CD8-positive, alpha-beta memory T cell (primary cell): ENCODE data around the gene GSTO2. TPM values are rescaled to one million over a fixed set of nuclear protein-coding genes. Genes with fewer than 3 reads are reported as not detected.
"Not testable (repeated sequence)": the region's sequence is repeated elsewhere in the genome, so short reads cannot be mapped to it uniquely, and the experiment has no call there.

Source experiments
- CTCF ChIA-PET: fragments of 350-600 bp; sonication (Branson Sonifier 250); formaldehyde crosslinking; loops from one replicate; lab custom pipeline; 2021; ENCODE audit warnings: antibody characterized with exemption; lab: Charles Lee
- POLR2A ChIA-PET: fragments of 350-600 bp; sonication (Branson Sonifier 250); formaldehyde crosslinking; loops from one replicate; lab custom pipeline; 2021; ENCODE audit warnings: antibody characterized with exemption; lab: Charles Lee
- DNase-seq, 5 donors: peaks; one replicate each; pipeline versions ENCODE4 v3.0.0 to v3.0.0-alpha.2; 2020 to 2022; ENCODE audit warnings: mixed read lengths in 1 of 5
- H3K27ac ChIP-seq: one replicate; pipeline ENCODE4 v1.7.0; 2013; ENCODE audit warnings: low read depth, mild to moderate bottlenecking, low read length, moderate library complexity
- H3K27me3 ChIP-seq: 2 replicates; pipeline ENCODE4 v1.7.0; 2013; ENCODE audit warnings: low read length, mild to moderate bottlenecking; ENCODE audit not compliant: insufficient read depth, poor library complexity, severe bottlenecking
- H3K36me3 ChIP-seq: 2 replicates; pipeline ENCODE4 v1.7.0; 2013; ENCODE audit warnings: mild to moderate bottlenecking, low read length, moderate library complexity; ENCODE audit not compliant: insufficient read depth
- H3K4me1 ChIP-seq: 2 replicates; pipeline ENCODE4 v1.7.0; 2013; ENCODE audit warnings: mild to moderate bottlenecking, low read length, moderate library complexity; ENCODE audit not compliant: insufficient read depth
- H3K4me3 ChIP-seq: 2 replicates; pipeline ENCODE4 v1.7.0; 2013; ENCODE audit warnings: mild to moderate bottlenecking, low read length
- H3K9me3 ChIP-seq: 2 replicates; pipeline ENCODE4 v1.7.0; 2013; ENCODE audit warnings: mild to moderate bottlenecking, low read length
- H3K27ac Mint-ChIP-seq, 8 donors: one replicate each; pipeline ENCODE4 v1.8.0; 2020 to 2021; ENCODE audit warnings: mixed read lengths in 8 of 8, mild to moderate bottlenecking in 6 of 8, inconsistent platforms in 3 of 8, moderate library complexity in 3 of 8
- H3K27me3 Mint-ChIP-seq, 2 donors: one replicate each; pipeline ENCODE4 v1.8.0; 2020 to 2021; ENCODE audit warnings: mixed read lengths in 2 of 2, mild to moderate bottlenecking in 1 of 2, moderate library complexity in 1 of 2
- H3K36me3 Mint-ChIP-seq, 3 donors: one replicate each; pipeline ENCODE4 v1.8.0; 2020 to 2021; ENCODE audit warnings: mixed read lengths in 3 of 3, inconsistent platforms in 1 of 3, mild to moderate bottlenecking in 1 of 3
- H3K4me1 Mint-ChIP-seq, 3 donors: one replicate each; pipeline ENCODE4 v1.8.0; 2020 to 2021; ENCODE audit warnings: mixed read lengths in 3 of 3, inconsistent platforms in 1 of 3, mild to moderate bottlenecking in 1 of 3
- H3K4me3 Mint-ChIP-seq, 7 donors: one replicate each; pipeline ENCODE4 v1.8.0; 2020 to 2021; ENCODE audit warnings: mixed read lengths in 7 of 7, mild to moderate bottlenecking in 6 of 7, moderate library complexity in 4 of 7, inconsistent platforms in 2 of 7
- H3K9me3 Mint-ChIP-seq, 5 donors: one replicate each; pipeline ENCODE4 v1.8.0; 2020 to 2022; ENCODE audit warnings: mixed read lengths in 5 of 5, mild to moderate bottlenecking in 3 of 5, moderate library complexity in 2 of 5, inconsistent platforms in 1 of 5
- polyA plus RNA-seq: library from polyadenylated mRNA; unstranded; fragments of 300-500 nt; fragmentation: Illumina TruSeq; gene quantifications from one replicate; pipeline ENCODE4 v1.2.3, GENCODE V29; 2021
- total RNA-seq, 2 experiments: library from RNA; stranded (reverse); gene quantifications; one replicate each; pipeline ENCODE4 v1.2.3, GENCODE V29; 2021

GSTO2 gene
- total and polyA plus RNA-seq, 3 experiments from 2014 or later = 0.60 to 1.1 (median 0.93) TPM

DNA sequence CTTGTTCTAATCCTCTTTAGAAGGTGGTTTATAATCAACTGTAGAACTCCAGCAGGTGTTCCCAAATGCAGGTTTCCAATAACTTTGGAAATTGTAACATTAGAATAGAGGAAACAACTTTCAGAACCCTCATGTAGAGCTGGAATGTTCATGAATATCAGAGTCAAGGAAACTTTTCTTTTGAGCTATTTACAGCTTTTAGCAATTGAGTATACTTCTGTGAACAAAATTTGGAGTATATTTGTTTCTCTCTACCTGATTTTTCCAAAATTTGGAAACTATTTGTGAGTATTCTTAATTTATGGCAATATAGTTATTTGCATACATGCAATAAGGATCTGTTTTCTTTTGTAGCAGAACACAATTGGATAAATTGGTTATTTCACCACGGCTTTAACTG, 34.0 kb upstream of the GSTO2 start:
- no peak overlapping the region for H3K27ac Mint-ChIP-seq
- H3K9me3 Mint-ChIP-seq = peaks cover 2 to 9% (median 7%) of the 10 kb centered on the region in 5 donors
- Histone ChIP-seq H3K36me3 (no peaks in the 10 kb centered on the region), H3K27ac (no peak overlapping the region), H3K9me3 (no peaks in the 10 kb centered on the region), H3K4me3 (no peak overlapping the region), H3K27me3 (no peaks in the 10 kb centered on the region), H3K4me1 (peaks cover 6% of the 10 kb centered on the region)
- DNase-seq = no peak
- peaks cover 0 to 3% (median 2%) of the 10 kb centered on the region in 3 donors for H3K36me3 Mint-ChIP-seq
- peaks cover 15 to 19% (median 19%) of the 10 kb centered on the region in 3 donors for H3K4me1 Mint-ChIP-seq
- peaks cover 18 to 57% of the 10 kb centered on the region in 2 donors for H3K27me3 Mint-ChIP-seq
- POLR2A ChIA-PET = no interaction called here
- CTCF ChIA-PET = no interaction called here
- no peak overlapping the region for H3K4me3 Mint-ChIP-seq

GRCh38 chr10:104235801-104236200, 33.2 kb upstream of the GSTO2 start:
- Histone ChIP-seq H3K36me3 (no peaks in the 10 kb centered on the region), H3K4me3 (no peak overlapping the region), H3K9me3 (no peaks in the 10 kb centered on the region), H3K27me3 (no peaks in the 10 kb centered on the region), H3K27ac (no peak overlapping the region), H3K4me1 (peaks cover 6% of the 10 kb centered on the region)
- Mint-ChIP-seq H3K4me3 (no peak overlapping the region), H3K27me3 (peaks cover 22 to 59% of the 10 kb centered on the region in 2 donors), H3K4me1 (peaks cover 15 to 19% (median 19%) of the 10 kb centered on the region in 3 donors), H3K9me3 (peaks cover 2 to 9% (median 7%) of the 10 kb centered on the region in 5 donors), H3K27ac (no peak overlapping the region), H3K36me3 (peaks cover 0 to 3% (median 2%) of the 10 kb centered on the region in 3 donors)
- ChIA-PET CTCF (no interaction called here), POLR2A (no interaction called here)
- DNase-seq = no peak

DNA sequence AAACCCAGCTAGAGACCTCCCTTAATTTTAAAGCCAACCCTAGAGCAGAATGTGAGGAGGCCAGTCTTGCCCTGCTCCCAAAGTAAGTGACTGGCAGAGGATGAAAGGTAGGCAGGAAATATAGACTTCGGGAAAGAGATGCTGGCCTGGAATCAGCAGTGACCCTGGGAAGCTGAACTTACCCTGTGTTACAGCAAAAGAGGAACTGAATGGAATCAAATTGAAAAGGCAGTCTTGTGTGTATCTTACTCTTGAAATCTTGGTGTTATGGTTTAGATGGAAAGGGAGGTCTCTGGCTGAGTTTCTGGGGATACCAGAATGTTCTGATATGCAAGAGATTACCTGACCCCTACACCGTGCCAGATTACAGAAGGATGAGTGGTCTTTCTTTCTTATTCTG, 28.9 kb upstream of the GSTO2 start:
- Mint-ChIP-seq H3K9me3 (peaks cover 0 to 7% (median 5%) of the 10 kb centered on the region in 5 donors), H3K27me3 (peaks cover 14 to 68% of the 10 kb centered on the region in 2 donors), H3K27ac (no peak overlapping the region), H3K36me3 (peaks cover 0 to 3% (median 1%) of the 10 kb centered on the region in 3 donors), H3K4me3 (no peak overlapping the region), H3K4me1 (no peaks in the 10 kb centered on the region)
- DNase-seq = no peak
- Histone ChIP-seq H3K9me3 (no peaks in the 10 kb centered on the region), H3K36me3 (no peaks in the 10 kb centered on the region), H3K27ac (no peak overlapping the region), H3K27me3 (no peaks in the 10 kb centered on the region), H3K4me1 (no peaks in the 10 kb centered on the region), H3K4me3 (no peak overlapping the region)
- CTCF ChIA-PET = no interaction called here
- POLR2A ChIA-PET = no interaction called here

DNA sequence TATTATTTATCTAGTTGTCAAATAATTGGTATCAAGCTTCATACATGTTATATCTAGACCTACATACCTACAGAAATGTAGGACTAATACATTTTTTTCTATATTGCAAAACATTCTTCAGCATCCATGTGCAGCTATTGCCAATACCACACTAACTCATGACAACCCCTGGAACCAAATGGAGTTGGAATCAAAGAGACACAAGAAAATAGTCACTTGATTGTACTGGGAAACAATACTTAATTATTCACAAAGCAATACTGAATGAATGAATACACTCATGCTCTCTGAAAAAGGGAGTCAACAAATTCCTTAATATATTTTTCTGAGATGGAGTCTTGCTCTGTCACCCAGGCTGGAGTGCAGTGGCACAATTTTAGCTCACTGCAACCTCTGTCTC, 26.4 kb upstream of the GSTO2 start:
- POLR2A ChIA-PET = no interaction called here
- Mint-ChIP-seq H3K36me3 (peaks cover 0 to 3% (median 1%) of the 10 kb centered on the region in 3 donors), H3K27me3 (peaks cover 9 to 54% of the 10 kb centered on the region in 2 donors)

GRCh38 chr10:104243009-104243408, 26.0 kb upstream of the GSTO2 start:
- H3K27ac ChIP-seq, DNase-seq, H3K36me3 Mint-ChIP-seq, H3K27ac Mint-ChIP-seq, CTCF ChIA-PET, H3K36me3 ChIP-seq, H3K4me1 ChIP-seq, H3K4me3 ChIP-seq, H3K27me3 ChIP-seq, POLR2A ChIA-PET, H3K9me3 ChIP-seq, H3K4me1 Mint-ChIP-seq, H3K9me3 Mint-ChIP-seq, H3K4me3 Mint-ChIP-seq: not testable (repeated sequence)
- peaks cover 9 to 53% of the 10 kb centered on the region in 2 donors for H3K27me3 Mint-ChIP-seq

More for the DNA sequence above, 26.4 kb upstream of the GSTO2 start:
- DNase-seq = no peak
- no peak overlapping the region for H3K27ac ChIP-seq
- no peaks in the 10 kb centered on the region for H3K4me1 ChIP-seq
- no peaks in the 10 kb centered on the region for H3K27me3 ChIP-seq
- Mint-ChIP-seq H3K4me3 (no peak overlapping the region), H3K27ac (no peak overlapping the region), H3K9me3 (no peaks in the 10 kb centered on the region), H3K4me1 (no peaks in the 10 kb centered on the region)
- H3K9me3 ChIP-seq = no peaks in the 10 kb centered on the region
- H3K4me3 ChIP-seq = no peak overlapping the region
- no peaks in the 10 kb centered on the region for H3K36me3 ChIP-seq
- CTCF ChIA-PET = no interaction called here

DNA sequence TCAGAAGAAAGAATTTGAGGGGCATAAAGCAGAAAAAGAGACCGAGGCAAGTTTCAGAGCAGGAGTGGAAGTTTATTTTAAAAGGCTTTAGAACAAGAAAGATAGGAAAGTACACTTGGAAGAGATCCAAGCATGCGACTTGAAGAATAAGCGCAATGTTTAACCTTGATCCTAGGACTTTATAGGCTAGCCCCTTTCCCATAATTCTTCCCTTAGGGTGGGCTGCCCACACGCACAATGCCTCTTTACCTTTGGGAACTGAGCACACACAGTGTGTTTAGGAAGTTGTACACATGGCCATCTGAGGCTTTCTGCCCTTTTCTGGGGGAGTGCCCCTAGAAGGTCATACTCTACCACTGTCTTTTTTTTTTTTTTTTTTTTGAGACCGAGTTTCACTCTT, 25.5 kb upstream of the GSTO2 start:
- H3K4me3 Mint-ChIP-seq = no peak overlapping the region
- H3K36me3 ChIP-seq = no peaks in the 10 kb centered on the region
- ChIA-PET CTCF (interaction anchor here (0.7 kb wide), 1 partner anchor 24 kb away, joined by 3 read pairs; no protein-coding TSS in a partner anchor), POLR2A (interaction anchor here (0.6 kb wide), 1 partner anchor 13 kb away, joined by 3 read pairs; no protein-coding TSS in a partner anchor)
- no peak overlapping the region for H3K27ac Mint-ChIP-seq
- H3K4me1 ChIP-seq = no peaks in the 10 kb centered on the region
- peaks cover 0 to 1% (median 0%) of the 10 kb centered on the region in 3 donors for H3K36me3 Mint-ChIP-seq
- H3K9me3 ChIP-seq = no peaks in the 10 kb centered on the region
- H3K27me3 ChIP-seq = no peaks in the 10 kb centered on the region
- no peaks in the 10 kb centered on the region for H3K9me3 Mint-ChIP-seq
- H3K4me1 Mint-ChIP-seq = no peaks in the 10 kb centered on the region
- DNase-seq = no peak
- no peak overlapping the region for H3K27ac ChIP-seq
- H3K27me3 Mint-ChIP-seq = peaks cover 9 to 55% of the 10 kb centered on the region in 2 donors
- no peak overlapping the region for H3K4me3 ChIP-seq

- H3K36me3 ChIP-seq = no peaks in the 10 kb centered on the region
- DNase-seq = no peak
- Mint-ChIP-seq H3K4me1 (no peaks in the 10 kb centered on the region), H3K9me3 (no peaks in the 10 kb centered on the region), H3K4me3 (no peak overlapping the region), H3K36me3 (peaks cover 0 to 1% (median 0%) of the 10 kb centered on the region in 3 donors), H3K27me3 (peaks cover 12 to 54% of the 10 kb centered on the region in 2 donors), H3K27ac (no peak overlapping the region)
- H3K9me3 ChIP-seq = no peaks in the 10 kb centered on the region
- no peaks in the 10 kb centered on the region for H3K27me3 ChIP-seq
- H3K27ac ChIP-seq = no peak overlapping the region
- ChIA-PET CTCF (interaction anchor here (1.3 kb wide), 1 partner anchor 10 kb away, joined by 3 read pairs; the partner anchor contains the start of gene GSTO1), POLR2A (no interaction called here)
- H3K4me1 ChIP-seq = no peaks in the 10 kb centered on the region
- H3K4me3 ChIP-seq = no peak overlapping the region
Measured at GRCh38 chr10:104245066-104245632, 23.8 kb upstream of the GSTO2 start.

DNA sequence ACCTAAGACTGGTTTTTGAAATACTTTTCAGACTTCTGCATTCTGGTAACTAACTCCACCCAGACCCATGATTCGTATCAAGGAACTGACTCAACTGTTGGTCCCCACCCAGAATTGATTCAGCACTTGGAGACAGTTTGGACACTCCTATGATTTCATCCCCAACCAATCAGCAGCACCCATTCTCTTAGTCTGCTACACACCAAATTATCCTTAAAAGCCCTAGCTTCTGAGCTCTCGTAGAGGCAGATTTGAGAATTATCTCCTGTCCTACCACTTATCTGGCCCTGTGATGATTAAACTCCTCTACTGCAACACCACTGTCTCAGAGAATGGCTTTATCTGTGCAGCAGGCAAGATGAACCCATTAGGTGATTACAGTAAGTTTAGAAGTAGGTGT, 22.0 kb upstream of the GSTO2 start:
- Histone ChIP-seq H3K27me3 (no peaks in the 10 kb centered on the region), H3K27ac (no peak overlapping the region), H3K4me3 (no peak overlapping the region), H3K36me3 (no peaks in the 10 kb centered on the region), H3K9me3 (no peaks in the 10 kb centered on the region), H3K4me1 (no peaks in the 10 kb centered on the region)
- Mint-ChIP-seq H3K27me3 (peaks cover 9 to 47% of the 10 kb centered on the region in 2 donors), H3K27ac (no peak overlapping the region), H3K4me1 (no peaks in the 10 kb centered on the region), H3K4me3 (no peak overlapping the region), H3K36me3 (peaks cover 0 to 1% (median 0%) of the 10 kb centered on the region in 3 donors), H3K9me3 (no peaks in the 10 kb centered on the region)
- ChIA-PET POLR2A (no interaction called here), CTCF (interaction anchor here (1.8 kb wide), 1 partner anchor 27 kb away, joined by 3 read pairs; no protein-coding TSS in a partner anchor)
- no peak for DNase-seq
